HG03432 (cell line): ENCODE results near the gene DIPK2B.

Experiments
- ATAC-seq: cut with Tn5 transposase; IDR thresholded peaks from one replicate; pipeline ENCODE4 v1.9.1; 2021; ENCODE audit warnings: mild to moderate bottlenecking, moderate library complexity; ENCODE audit not compliant: unreplicated experiment

The DIPK2B gene

GRCh38 chrX:45200741-45201234 is at the start of gene DIPK2B:
Gene DIPK2B, minus strand, starts transcription at chrX:45200876. Its CDS starts 50 bp downstream, at chrX:45200826.
- no peak for ATAC-seq

GRCh38 chrX:45240301-45240700 is 39.6 kb upstream of the DIPK2B start:
- ATAC-seq, result no peak

GRCh38 chrX:45238489-45238888 is 37.8 kb upstream of the DIPK2B start:
- no peak for ATAC-seq

GRCh38 chrX:45233531-45233930 is 32.9 kb upstream of the DIPK2B start:
- ATAC-seq, result no peak

- ATAC-seq, result no peak
These were observed 31.5 kb upstream of the DIPK2B start for GRCh38 chrX:45232139-45232538.

- no peak for ATAC-seq
These were observed 29.7 kb upstream of the DIPK2B start for GRCh38 chrX:45230410-45230809.

- no peak for ATAC-seq
These were observed 28.7 kb upstream of the DIPK2B start for GRCh38 chrX:45229348-45229747.

GRCh38 chrX:45228126-45228525 is 27.4 kb upstream of the DIPK2B start:
- no peak for ATAC-seq

GRCh38 chrX:45208121-45208856 is 7.6 kb upstream of the DIPK2B start:
- no peak for ATAC-seq

- no peak for ATAC-seq
These were observed 1.5 kb upstream of the DIPK2B start for GRCh38 chrX:45202171-45202570.

- no peak for ATAC-seq
These were observed 2.0 kb downstream of the DIPK2B start for GRCh38 chrX:45198706-45199105.

GRCh38 chrX:45198301-45198700 is 2.4 kb downstream of the DIPK2B start:
- no peak for ATAC-seq

GRCh38 chrX:45196701-45197100 is 4.0 kb downstream of the DIPK2B start:
- no peak for ATAC-seq

GRCh38 chrX:45191820-45192409 is 8.8 kb downstream of the DIPK2B start:
- ATAC-seq, result no peak

GRCh38 chrX:45191383-45191782 is 9.3 kb downstream of the DIPK2B start:
- no peak for ATAC-seq

- ATAC-seq, result no peak
These were observed 12.9 kb downstream of the DIPK2B start for GRCh38 chrX:45187731-45188130.

- ATAC-seq, result peak; percentile 24
These were observed 14.0 kb downstream of the DIPK2B start for GRCh38 chrX:45186643-45187026.

- no peak for ATAC-seq
These were observed 16.5 kb downstream of the DIPK2B start for GRCh38 chrX:45184211-45184610.

- no peak for ATAC-seq
These were observed 27.8 kb downstream of the DIPK2B start for GRCh38 chrX:45172890-45173289.

- no peak for ATAC-seq
These were observed 33.9 kb downstream of the DIPK2B start for GRCh38 chrX:45166781-45167180.

GRCh38 chrX:45165726-45166125 is 35.0 kb downstream of the DIPK2B start:
- ATAC-seq, result no peak

GRCh38 chrX:45164995-45165394 is 35.7 kb downstream of the DIPK2B start:
- no peak for ATAC-seq
